ENCODE results near the gene ZBTB7C. TPM values are rescaled to one million over a fixed set of nuclear protein-coding genes. Genes with fewer than 3 reads are reported as not detected.

Gene ZBTB7C
- polyA plus RNA-seq, 1 experiment = not detected

- DNase-seq (ENCODE audit: low read depth) = no peak
- CTCF ChIA-PET = no interaction called here
- Histone ChIP-seq H3K27me3 (ENCODE audit: control insufficient read depth, insufficient read depth, low read length) (peaks cover 20% of the 10 kb centered on the region), H3K36me3 (ENCODE audit: control insufficient read depth, insufficient read depth, low read length) (no peaks in the 10 kb centered on the region), H3K4me3 (ENCODE audit: low read depth, low read length) (no peak overlapping the region)
- POLR2A ChIA-PET = no interaction called here
- TF ChIP-seq CTCF (IDR thresholded peaks at IDR 0.05; ENCODE audit: insufficient read depth, low read depth, low read length) = no peak
These were observed 53.7 kb downstream of the ZBTB7C start for GRCh38 chr18:48355276-48356115.

- no peak for TF ChIP-seq CTCF (IDR thresholded peaks at IDR 0.05; ENCODE audit: insufficient read depth, low read depth, low read length)
These were observed 54.4 kb downstream of the ZBTB7C start for GRCh38 chr18:48354746-48355260.

GRCh38 chr18:48352051-48352755 is 57.0 kb downstream of the ZBTB7C start:
- no peaks in the 10 kb centered on the region for H3K36me3 ChIP-seq (ENCODE audit: control insufficient read depth, insufficient read depth, low read length)
- no peak overlapping the region for H3K4me3 ChIP-seq (ENCODE audit: low read depth, low read length)
- DNase-seq (ENCODE audit: low read depth) = no peak
- peaks cover 19% of the 10 kb centered on the region for H3K27me3 ChIP-seq (ENCODE audit: control insufficient read depth, insufficient read depth, low read length)
- TF ChIP-seq CTCF (IDR thresholded peaks at IDR 0.05; ENCODE audit: insufficient read depth, low read depth, low read length) = no peak
- POLR2A ChIA-PET = no interaction called here
- CTCF ChIA-PET = no interaction called here

More at GRCh38 chr18:48354746-48355260, 54.4 kb downstream of the ZBTB7C start:
- peaks cover 20% of the 10 kb centered on the region for H3K27me3 ChIP-seq (ENCODE audit: control insufficient read depth, insufficient read depth, low read length)
- H3K4me3 ChIP-seq (ENCODE audit: low read depth, low read length) = no peak overlapping the region
- H3K36me3 ChIP-seq (ENCODE audit: control insufficient read depth, insufficient read depth, low read length) = no peaks in the 10 kb centered on the region
- POLR2A ChIA-PET = interaction anchor here (0.6 kb wide), 2 partner anchors 60 to 1247 kb away, joined by 4 to 7 read pairs; no protein-coding TSS in a partner anchor
- CTCF ChIA-PET = no interaction called here
- no peak for DNase-seq (ENCODE audit: low read depth)

- no peak for DNase-seq (ENCODE audit: low read depth)
- TF ChIP-seq CTCF (IDR thresholded peaks at IDR 0.05; ENCODE audit: insufficient read depth, low read depth, low read length) = no peak
- ChIA-PET CTCF (no interaction called here), POLR2A (no interaction called here)
- Histone ChIP-seq H3K36me3 (ENCODE audit: control insufficient read depth, insufficient read depth, low read length) (no peaks in the 10 kb centered on the region), H3K4me3 (ENCODE audit: low read depth, low read length) (no peak overlapping the region), H3K27me3 (ENCODE audit: control insufficient read depth, insufficient read depth, low read length) (peaks cover 18% of the 10 kb centered on the region)
These were observed 57.8 kb downstream of the ZBTB7C start for GRCh38 chr18:48351216-48352050.
